ENCODE results near the gene PCNX1. TPM values are rescaled to one million over a fixed set of nuclear protein-coding genes. Genes with fewer than 3 reads are reported as not detected.
"Not testable (repeated sequence)": the region's sequence is repeated elsewhere in the genome, so short reads cannot be mapped to it uniquely, and the experiment has no call there.

Gene PCNX1
- total RNA-seq, 2 donors from 2014 or later = 52.3 to 85.9 TPM

DNA sequence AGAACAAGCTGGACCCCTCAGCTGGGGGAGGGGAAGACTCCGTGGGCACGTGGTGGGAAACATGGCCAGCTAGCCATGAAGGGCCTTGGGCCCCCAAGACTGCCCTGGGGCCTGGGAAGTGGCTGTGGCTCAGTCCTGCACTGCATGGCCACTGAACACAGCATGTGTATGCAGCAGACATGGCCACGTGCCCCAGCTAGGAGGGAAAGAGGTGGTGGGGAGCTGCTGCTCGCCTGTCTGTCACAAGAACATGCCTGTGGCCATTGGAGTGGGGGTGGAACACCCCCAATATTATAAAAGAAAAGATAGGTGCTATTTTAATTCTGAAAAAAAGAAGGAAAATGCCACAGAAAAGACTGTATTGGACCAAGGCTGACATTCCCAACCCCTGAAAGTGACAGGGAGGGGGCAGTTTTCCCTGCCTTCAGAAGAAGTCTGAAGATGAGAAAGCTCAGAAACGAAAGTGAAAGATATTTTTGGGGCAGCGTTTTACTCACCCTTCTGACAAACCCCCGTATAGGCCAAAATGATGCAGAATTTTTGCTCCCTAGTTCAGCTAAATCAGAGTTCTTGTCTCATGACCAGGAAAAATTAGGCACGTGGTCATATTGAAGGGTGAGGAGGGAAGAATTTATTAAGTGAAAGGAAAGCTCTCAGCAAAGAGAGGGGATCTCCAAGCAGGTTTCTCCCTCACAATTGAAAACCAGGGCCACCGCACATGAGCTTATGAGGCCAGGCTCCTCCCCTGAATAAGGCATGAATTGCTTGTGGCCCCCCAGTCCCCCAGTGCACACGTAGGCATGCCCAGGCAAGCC lies 35.2 kb upstream of the PCNX1 start:
- Histone ChIP-seq H3K27me3 (replicated peaks; ENCODE audit: insufficient read depth) (no peaks in the 10 kb centered on the region), H3K27ac (no peak overlapping the region), H3K36me3 (no peaks in the 10 kb centered on the region), H3K4me1 (ENCODE audit: control insufficient read depth in 1 of 2, low read depth in 2 of 2) (no peaks in the 10 kb centered on the region), H3K9me3 (no peaks in the 10 kb centered on the region), H3K4me3 (no peak overlapping the region)
- DNase-seq (ENCODE audit: low spot score) (no peak), ATAC-seq (ENCODE audit: insufficient number of reproducible peaks, low FRiP score, low read depth) (no peak)
- TF ChIP-seq, protein P1, sequence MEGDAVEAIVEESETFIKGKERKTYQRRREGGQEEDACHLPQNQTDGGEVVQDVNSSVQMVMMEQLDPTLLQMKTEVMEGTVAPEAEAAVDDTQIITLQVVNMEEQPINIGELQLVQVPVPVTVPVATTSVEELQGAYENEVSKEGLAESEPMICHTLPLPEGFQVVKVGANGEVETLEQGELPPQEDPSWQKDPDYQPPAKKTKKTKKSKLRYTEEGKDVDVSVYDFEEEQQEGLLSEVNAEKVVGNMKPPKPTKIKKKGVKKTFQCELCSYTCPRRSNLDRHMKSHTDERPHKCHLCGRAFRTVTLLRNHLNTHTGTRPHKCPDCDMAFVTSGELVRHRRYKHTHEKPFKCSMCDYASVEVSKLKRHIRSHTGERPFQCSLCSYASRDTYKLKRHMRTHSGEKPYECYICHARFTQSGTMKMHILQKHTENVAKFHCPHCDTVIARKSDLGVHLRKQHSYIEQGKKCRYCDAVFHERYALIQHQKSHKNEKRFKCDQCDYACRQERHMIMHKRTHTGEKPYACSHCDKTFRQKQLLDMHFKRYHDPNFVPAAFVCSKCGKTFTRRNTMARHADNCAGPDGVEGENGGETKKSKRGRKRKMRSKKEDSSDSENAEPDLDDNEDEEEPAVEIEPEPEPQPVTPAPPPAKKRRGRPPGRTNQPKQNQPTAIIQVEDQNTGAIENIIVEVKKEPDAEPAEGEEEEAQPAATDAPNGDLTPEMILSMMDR (IDR thresholded peaks at IDR 0.05) = no peak

DNA sequence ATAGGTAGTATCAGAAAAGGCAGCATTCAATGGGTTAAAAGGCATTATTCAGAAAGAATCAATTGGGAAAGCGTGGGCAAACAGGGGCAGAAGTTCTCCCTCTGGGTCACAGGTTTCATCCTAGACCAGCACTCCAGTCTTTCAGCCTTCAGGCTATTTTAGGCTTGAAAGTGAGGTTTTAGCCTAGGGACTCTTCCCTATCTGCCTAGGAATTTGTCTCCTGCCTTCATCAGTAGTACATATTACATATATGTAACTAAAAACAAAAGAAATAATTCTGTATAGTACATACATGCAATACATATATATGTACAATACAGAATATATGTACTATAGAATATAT lies 34.6 kb upstream of the PCNX1 start:
- Histone ChIP-seq H3K9me3 (no peaks in the 10 kb centered on the region), H3K27me3 (replicated peaks; ENCODE audit: insufficient read depth) (no peaks in the 10 kb centered on the region), H3K4me3 (no peak overlapping the region), H3K4me1 (ENCODE audit: control insufficient read depth in 1 of 2, low read depth in 2 of 2) (no peaks in the 10 kb centered on the region), H3K36me3 (no peaks in the 10 kb centered on the region), H3K27ac (no peak overlapping the region)
- TF ChIP-seq, protein P1 (IDR thresholded peaks at IDR 0.05) = no peak
- no peak for ATAC-seq (ENCODE audit: insufficient number of reproducible peaks, low FRiP score, low read depth)
- no peak for DNase-seq (ENCODE audit: low spot score)

DNA sequence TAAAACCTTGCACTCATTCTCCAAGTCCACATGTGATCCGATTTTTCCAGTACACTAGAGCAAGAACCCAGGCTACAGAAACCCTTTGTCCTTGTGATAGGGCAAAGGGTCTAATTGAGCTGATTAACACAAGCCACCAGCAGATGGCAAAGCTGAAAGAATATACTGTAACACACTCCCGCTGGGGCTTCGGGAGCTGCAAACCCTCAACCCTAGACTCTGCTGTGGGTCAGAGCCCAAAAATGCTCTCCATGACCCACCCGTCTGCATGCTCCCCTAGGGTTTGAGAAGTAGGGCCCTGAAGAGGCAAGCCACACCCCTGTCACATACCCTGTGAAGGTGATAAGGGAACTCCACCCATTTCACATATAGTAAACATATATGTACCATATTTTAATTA lies 33.6 kb upstream of the PCNX1 start:
- no peak overlapping the region for H3K27ac ChIP-seq
- no peaks in the 10 kb centered on the region for H3K36me3 ChIP-seq
- no peaks in the 10 kb centered on the region for H3K4me1 ChIP-seq (ENCODE audit: control insufficient read depth in 1 of 2, low read depth in 2 of 2)
- TF ChIP-seq, protein P1 (IDR thresholded peaks at IDR 0.05) = peak; percentile 18
- H3K4me3 ChIP-seq = no peak overlapping the region
- H3K9me3 ChIP-seq = no peaks in the 10 kb centered on the region
- no peaks in the 10 kb centered on the region for H3K27me3 ChIP-seq (replicated peaks; ENCODE audit: insufficient read depth)
- ATAC-seq (ENCODE audit: insufficient number of reproducible peaks, low FRiP score, low read depth) = no peak
- DNase-seq (ENCODE audit: low spot score) = no peak

DNA sequence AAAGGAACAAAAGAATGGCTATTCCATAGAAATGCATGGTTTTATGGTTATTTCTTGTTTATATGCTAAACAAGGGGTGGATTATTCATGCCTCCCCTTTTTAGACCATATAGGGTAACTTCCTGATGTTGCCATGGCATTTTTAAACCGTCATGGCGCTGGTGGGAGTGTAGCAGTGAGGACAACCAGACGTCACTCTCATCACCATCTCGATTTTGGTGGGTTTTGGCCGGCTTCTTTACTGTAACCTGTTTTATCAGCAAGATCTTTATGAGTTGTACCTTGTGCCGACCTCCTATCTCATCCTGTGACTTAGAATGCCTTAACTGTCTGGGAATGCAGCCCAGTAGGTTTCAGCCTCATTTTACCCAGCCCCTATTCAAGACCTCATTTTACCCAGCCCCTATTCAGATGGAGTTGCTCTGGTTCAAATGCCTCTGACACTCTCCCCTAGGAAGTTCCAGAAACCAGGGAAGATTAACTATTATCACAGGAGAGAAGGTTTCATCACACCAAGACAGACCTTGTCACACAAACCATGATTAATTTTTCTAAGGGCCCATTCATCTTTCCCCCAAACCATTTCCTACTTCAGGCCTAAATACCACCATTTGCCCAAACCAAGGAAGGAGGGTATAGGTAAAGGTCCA lies 31.3 kb upstream of the PCNX1 start:
- not testable (repeated sequence) for H3K27me3 ChIP-seq (replicated peaks; ENCODE audit: insufficient read depth); DNase-seq (ENCODE audit: low spot score); H3K27ac ChIP-seq; H3K4me3 ChIP-seq; ATAC-seq (ENCODE audit: insufficient number of reproducible peaks, low FRiP score, low read depth); H3K36me3 ChIP-seq; H3K4me1 ChIP-seq (ENCODE audit: control insufficient read depth in 1 of 2, low read depth in 2 of 2); H3K9me3 ChIP-seq

DNA sequence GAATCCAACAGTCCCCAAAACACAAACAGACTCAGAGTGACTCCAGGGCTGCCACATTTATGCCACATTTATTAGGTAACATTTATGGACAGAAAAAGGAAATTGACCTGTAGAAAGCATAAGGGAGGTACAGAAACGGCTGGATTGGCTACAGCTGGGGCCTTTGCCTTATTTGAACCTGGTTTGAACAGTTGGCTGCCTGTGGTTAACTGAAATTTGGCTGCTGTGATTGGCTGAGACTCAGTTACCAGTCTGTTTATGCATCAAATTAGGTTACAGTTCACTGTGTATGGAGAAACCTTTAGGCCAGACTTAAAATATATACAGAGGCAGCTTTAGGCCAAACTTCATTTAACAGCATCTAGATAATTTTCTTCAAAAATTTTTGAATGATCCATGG lies 27.8 kb upstream of the PCNX1 start:
- H3K4me3 ChIP-seq = no peak overlapping the region
- no peak for ATAC-seq (ENCODE audit: insufficient number of reproducible peaks, low FRiP score, low read depth)
- no peaks in the 10 kb centered on the region for H3K27me3 ChIP-seq (replicated peaks; ENCODE audit: insufficient read depth)
- H3K36me3 ChIP-seq = no peaks in the 10 kb centered on the region
- no peaks in the 10 kb centered on the region for H3K4me1 ChIP-seq (ENCODE audit: control insufficient read depth in 1 of 2, low read depth in 2 of 2)
- no peak for DNase-seq (ENCODE audit: low spot score)
- H3K9me3 ChIP-seq = no peaks in the 10 kb centered on the region
- no peak overlapping the region for H3K27ac ChIP-seq
- TF ChIP-seq, protein P1 (IDR thresholded peaks at IDR 0.05) = no peak

DNA sequence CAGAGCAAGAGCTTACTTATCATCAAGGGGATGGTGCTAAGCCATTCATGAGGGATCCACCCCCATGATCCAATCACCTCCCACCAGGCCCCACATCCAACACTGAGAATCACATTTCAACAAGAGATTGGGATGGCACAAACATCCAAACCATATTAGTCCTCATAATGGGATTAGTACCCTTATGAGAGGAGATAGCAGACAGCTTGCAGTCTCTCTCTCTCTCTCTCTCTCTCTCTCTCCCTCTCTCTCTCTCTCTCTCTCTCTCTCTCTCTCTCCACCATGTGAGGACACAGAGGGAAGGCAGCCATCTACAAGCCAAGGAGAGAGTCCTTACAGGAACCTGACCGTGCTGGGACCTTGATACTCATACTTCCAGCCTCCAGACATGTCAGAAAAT lies 26.4 kb upstream of the PCNX1 start:
- DNase-seq (ENCODE audit: low spot score); H3K4me3 ChIP-seq; H3K36me3 ChIP-seq; H3K27me3 ChIP-seq (replicated peaks; ENCODE audit: insufficient read depth); H3K9me3 ChIP-seq; H3K27ac ChIP-seq; H3K4me1 ChIP-seq (ENCODE audit: control insufficient read depth in 1 of 2, low read depth in 2 of 2); ATAC-seq (ENCODE audit: insufficient number of reproducible peaks, low FRiP score, low read depth): not testable (repeated sequence)
